Measurements from ENCODE around the gene AGAP3. TPM values are rescaled to one million over a fixed set of nuclear protein-coding genes. Genes with fewer than 3 reads are reported as not detected.

The AGAP3 gene
- total and polyA plus RNA-seq, 2 donors = 25.5 to 77.0 TPM

DNA sequence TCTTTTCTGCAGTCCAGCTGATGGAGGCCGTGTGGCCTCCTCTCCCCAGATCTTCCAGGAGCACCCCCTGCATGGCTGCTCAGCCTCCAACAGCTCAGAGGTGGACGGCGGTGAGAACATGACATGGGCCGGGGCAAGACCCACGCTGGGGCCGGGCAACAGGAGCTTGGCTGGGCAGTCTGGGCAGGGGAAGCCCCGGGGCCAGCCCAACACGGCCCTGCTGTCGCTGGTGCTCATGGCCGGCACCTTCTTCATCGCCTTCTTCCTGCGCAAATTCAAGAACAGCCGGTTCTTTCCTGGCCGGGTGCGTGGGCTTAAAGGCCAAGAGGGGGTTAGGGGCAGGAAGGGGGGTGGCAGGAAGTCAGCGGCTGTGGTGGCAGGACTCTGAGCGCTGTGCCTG, 12.3 kb upstream of the AGAP3 start:
- no peak for DNase-seq (ENCODE audit: extremely low spot score)
- WGBS = 85% methylated on average over 17 of the region's 17 CpGs
- Histone ChIP-seq H3K27ac (ENCODE audit: low read depth) (no peak overlapping the region), H3K4me3 (ENCODE audit: low read depth, low read length) (no peak overlapping the region), H3K4me1 (ENCODE audit: insufficient read depth) (no peaks in the 10 kb centered on the region), H3K36me3 (ENCODE audit: insufficient read depth) (peaks cover 8% of the 10 kb centered on the region)

- DNase-seq (ENCODE audit: extremely low spot score) = no peak
- peaks cover 6% of the 10 kb centered on the region for H3K36me3 ChIP-seq (ENCODE audit: insufficient read depth)
- no peaks in the 10 kb centered on the region for H3K4me1 ChIP-seq (ENCODE audit: insufficient read depth)
- WGBS = 89% methylated on average over 26 of the region's 26 CpGs
- no peak overlapping the region for H3K4me3 ChIP-seq (ENCODE audit: low read depth, low read length)
- H3K27ac ChIP-seq (ENCODE audit: low read depth) = no peak overlapping the region
These were observed 11.2 kb upstream of the AGAP3 start for GRCh38 chr7:151074817-151075661.

GRCh38 chr7:151075662-151075971, 10.7 kb upstream of the AGAP3 start:
- Histone ChIP-seq H3K27ac (ENCODE audit: low read depth) (no peak overlapping the region), H3K36me3 (ENCODE audit: insufficient read depth) (peaks cover 3% of the 10 kb centered on the region), H3K4me3 (ENCODE audit: low read depth, low read length) (no peak overlapping the region), H3K4me1 (ENCODE audit: insufficient read depth) (no peaks in the 10 kb centered on the region)
- WGBS = 81% methylated on average over 7 of the region's 7 CpGs
- no peak for DNase-seq (ENCODE audit: extremely low spot score)

- H3K27ac ChIP-seq (ENCODE audit: low read depth) = no peak overlapping the region
- no peak for DNase-seq (ENCODE audit: extremely low spot score)
- H3K4me1 ChIP-seq (ENCODE audit: insufficient read depth) = no peaks in the 10 kb centered on the region
- 83% methylated on average over 22 of the region's 22 CpGs for WGBS
- peaks cover 3% of the 10 kb centered on the region for H3K36me3 ChIP-seq (ENCODE audit: insufficient read depth)
- no peak overlapping the region for H3K4me3 ChIP-seq (ENCODE audit: low read depth, low read length)
These were observed 10.3 kb upstream of the AGAP3 start for GRCh38 chr7:151075978-151076426.

GRCh38 chr7:151076863-151077704, 9.2 kb upstream of the AGAP3 start:
- no peak overlapping the region for H3K27ac ChIP-seq (ENCODE audit: low read depth)
- peaks cover 3% of the 10 kb centered on the region for H3K36me3 ChIP-seq (ENCODE audit: insufficient read depth)
- WGBS = 74% methylated on average over 33 of the region's 33 CpGs
- DNase-seq (ENCODE audit: extremely low spot score) = no peak
- no peaks in the 10 kb centered on the region for H3K4me1 ChIP-seq (ENCODE audit: insufficient read depth)
- no peak overlapping the region for H3K4me3 ChIP-seq (ENCODE audit: low read depth, low read length)

DNA sequence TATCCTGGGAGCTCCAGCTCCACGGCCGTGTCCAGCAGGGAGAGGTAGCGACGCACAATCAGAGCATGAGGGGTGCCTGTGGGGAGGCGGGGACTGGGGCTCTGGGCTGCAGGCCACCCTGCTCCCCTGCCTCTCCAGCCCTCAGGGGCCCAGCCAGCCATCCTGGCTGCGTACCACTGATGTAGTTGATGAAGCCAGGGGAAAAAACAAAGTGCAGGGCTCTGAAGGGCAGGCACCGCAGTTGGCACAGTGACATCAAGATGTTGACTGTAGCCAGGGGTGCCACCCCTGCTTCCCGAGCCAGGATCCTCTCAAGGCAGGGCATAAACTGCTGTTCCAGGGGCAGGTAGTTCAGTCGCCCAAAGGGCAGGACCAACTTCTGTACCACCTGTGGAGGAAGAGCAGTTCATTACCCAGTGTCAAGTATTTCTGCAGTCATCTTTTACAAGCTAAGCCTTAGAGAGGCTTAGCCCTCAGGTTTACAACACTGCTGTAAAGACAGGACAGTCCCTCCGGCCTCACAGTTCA, 8.5 kb upstream of the AGAP3 start:
- H3K27ac ChIP-seq (ENCODE audit: low read depth) = no peak overlapping the region
- no peak for DNase-seq (ENCODE audit: extremely low spot score)
- 70% methylated on average over 10 of the region's 10 CpGs for WGBS
- H3K36me3 ChIP-seq (ENCODE audit: insufficient read depth) = peaks cover 3% of the 10 kb centered on the region
- no peak overlapping the region for H3K4me3 ChIP-seq (ENCODE audit: low read depth, low read length)
- H3K4me1 ChIP-seq (ENCODE audit: insufficient read depth) = no peaks in the 10 kb centered on the region

DNA sequence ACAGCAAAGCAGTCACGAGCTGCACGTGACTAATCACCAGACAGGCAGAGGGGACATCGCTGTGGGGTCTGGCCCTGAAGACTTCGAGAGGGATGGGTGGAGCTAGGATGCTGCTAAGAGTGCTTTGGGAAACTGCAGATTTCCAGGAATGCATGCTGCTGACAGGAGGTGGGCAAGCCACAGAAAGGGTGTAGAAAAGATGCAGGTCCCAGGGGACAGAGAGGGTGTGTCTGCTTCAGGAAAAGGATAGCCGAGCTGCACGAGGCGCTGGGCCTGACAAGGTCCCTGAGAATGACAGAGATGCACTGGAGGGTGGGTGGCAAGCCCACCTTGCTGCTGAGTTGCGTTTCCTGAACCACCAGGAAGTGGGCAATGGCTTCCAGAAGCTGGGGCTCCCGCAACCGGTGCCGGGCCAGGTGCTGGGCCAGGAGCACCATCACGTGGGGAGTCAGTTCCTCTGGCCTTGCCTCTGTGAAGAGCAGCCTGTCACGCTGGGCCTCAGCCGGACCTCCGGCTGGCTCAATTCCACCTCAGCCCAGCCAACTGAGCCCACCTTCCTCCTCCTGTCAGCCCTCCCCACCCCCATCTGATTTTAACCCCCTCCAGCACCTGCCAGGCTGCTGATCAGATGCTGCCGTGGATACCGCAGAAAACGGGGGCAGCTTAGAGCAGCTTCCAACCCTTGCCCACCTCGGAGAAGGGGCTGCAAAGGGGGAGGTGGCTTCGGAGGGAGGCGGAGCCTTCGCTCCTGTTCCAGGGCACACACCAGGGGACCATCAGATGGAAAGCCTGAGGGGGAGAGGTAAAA, 7.8 kb upstream of the AGAP3 start:
- WGBS = 37% methylated on average over 22 of the region's 22 CpGs
- no peaks in the 10 kb centered on the region for H3K4me1 ChIP-seq (ENCODE audit: insufficient read depth)
- H3K36me3 ChIP-seq (ENCODE audit: insufficient read depth) = peaks cover 3% of the 10 kb centered on the region
- H3K27ac ChIP-seq (ENCODE audit: low read depth) = no peak overlapping the region
- DNase-seq (ENCODE audit: extremely low spot score) = no peak
- no peak overlapping the region for H3K4me3 ChIP-seq (ENCODE audit: low read depth, low read length)

DNA sequence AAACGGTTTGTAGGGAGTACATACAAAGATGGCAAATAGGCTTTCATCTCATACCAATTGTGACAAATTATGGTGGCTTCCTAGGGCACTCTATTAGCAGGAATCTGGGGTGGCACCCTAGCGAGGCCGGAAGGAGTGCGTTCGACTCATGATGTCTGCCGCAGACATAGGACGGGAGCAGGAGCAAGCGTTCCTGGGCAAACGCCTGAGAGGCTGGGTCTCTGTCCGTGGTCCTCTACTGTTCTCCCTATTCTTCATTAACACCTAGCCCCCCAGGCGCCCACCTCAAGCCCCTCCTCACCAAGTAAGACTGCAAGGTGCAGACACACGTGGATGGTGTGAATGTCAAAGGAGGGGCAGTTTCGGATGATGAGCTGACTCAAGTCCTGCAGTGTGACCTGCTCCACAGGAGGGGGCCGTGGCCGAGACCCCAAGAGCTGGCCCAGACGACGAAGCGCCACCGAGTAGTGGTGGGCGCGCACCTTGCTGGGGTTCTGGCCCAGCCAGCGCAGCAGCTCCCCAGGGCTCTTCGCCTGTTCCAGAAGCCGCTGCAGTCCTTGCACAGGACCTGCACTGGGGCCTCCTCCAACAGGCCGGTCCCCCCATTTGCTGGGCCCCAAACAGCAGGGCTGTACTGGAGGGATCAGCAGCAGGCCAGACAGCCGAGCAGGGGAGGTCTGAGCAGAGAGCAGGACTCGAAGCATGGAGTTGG, 6.9 kb upstream of the AGAP3 start:
- H3K36me3 ChIP-seq (ENCODE audit: insufficient read depth) = peaks cover 3% of the 10 kb centered on the region
- no peaks in the 10 kb centered on the region for H3K4me1 ChIP-seq (ENCODE audit: insufficient read depth)
- H3K4me3 ChIP-seq (ENCODE audit: low read depth, low read length) = peak overlapping the region; percentile 81
- H3K27ac ChIP-seq (ENCODE audit: low read depth) = no peak overlapping the region
- no peak for DNase-seq (ENCODE audit: extremely low spot score)
- 72% methylated on average over 27 of the region's 27 CpGs for WGBS

GRCh38 chr7:151080067-151080521, 6.2 kb upstream of the AGAP3 start:
- DNase-seq (ENCODE audit: extremely low spot score) = no peak
- H3K4me1 ChIP-seq (ENCODE audit: insufficient read depth) = no peaks in the 10 kb centered on the region
- H3K36me3 ChIP-seq (ENCODE audit: insufficient read depth) = no peaks in the 10 kb centered on the region
- H3K4me3 ChIP-seq (ENCODE audit: low read depth, low read length) = peak overlapping the region; percentile 81
- WGBS = under 1% methylated on average over 31 of the region's 31 CpGs
- peak overlapping the region; percentile 97 for H3K27ac ChIP-seq (ENCODE audit: low read depth)

GRCh38 chr7:151080522-151081169, 5.6 kb upstream of the AGAP3 start, which contains the start of gene FASTK:
Gene FASTK, minus strand, starts transcription at chr7:151080809. Its CDS starts 43 bp downstream, at chr7:151080766.
- Histone ChIP-seq H3K36me3 (ENCODE audit: insufficient read depth) (no peaks in the 10 kb centered on the region), H3K27ac (ENCODE audit: low read depth) (peak within 1 kb of the TSS; percentile 97), H3K4me1 (ENCODE audit: insufficient read depth) (no peaks in the 10 kb centered on the region), H3K4me3 (ENCODE audit: low read depth, low read length) (peak within 1 kb of the TSS; percentile 81)
- 1% methylated on average over 66 of the region's 66 CpGs for WGBS
- DNase-seq (ENCODE audit: extremely low spot score) = peak; percentile 79

DNA sequence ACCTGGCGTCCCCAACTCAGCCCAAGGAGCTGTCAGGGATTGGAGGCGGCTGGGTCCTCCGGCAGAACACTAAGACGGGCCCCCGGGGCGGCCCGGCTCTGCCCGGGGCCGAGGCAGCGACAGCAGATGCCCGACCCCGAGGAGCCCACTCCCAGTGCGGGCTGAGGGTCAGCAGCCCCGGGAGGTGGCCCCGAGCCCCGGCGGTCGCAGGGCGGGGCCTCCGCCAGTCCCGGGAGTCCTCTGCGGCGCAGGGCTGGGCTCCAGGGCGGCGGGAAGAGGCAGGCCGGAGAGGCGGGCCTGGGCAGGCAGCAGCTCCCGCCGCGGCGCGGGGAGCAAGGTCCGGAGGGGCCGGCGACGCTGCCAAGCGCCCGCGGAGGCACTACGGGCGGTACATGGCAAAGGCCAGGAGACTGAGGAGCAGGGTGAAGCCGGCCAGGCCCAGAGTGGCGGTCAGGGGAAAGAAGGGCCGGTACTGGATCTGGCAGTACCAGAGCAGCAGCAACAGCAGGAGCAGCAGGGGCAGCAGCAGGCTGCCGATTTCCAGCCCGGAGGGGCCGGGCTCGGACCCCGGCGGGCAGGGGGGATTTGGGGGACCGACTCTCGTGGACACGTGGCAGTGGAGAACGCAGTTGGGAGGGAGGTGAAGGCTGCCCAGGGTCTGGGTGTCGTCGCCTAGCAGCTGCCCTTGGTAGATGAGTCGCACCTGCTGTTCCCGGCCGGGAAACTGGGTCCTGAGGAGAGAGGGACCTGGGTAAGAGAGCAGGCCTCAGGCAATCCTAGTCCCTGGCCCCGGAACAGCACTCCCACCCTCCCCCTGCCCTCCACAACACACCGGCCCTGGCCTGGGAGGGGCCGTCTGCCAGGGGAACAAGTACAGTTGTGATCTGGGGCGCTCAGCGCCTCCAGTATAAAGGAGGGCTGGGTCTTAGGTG, 4.8 kb upstream of the AGAP3 start:
- Histone ChIP-seq H3K4me1 (ENCODE audit: insufficient read depth) (no peaks in the 10 kb centered on the region), H3K4me3 (ENCODE audit: low read depth, low read length) (peak overlapping the region; percentile 24), H3K36me3 (ENCODE audit: insufficient read depth) (no peaks in the 10 kb centered on the region), H3K27ac (ENCODE audit: low read depth) (peak overlapping the region; percentile 86)
- DNase-seq (ENCODE audit: extremely low spot score) = no peak
- WGBS = 18% methylated on average over 64 of the region's 64 CpGs
